ENCODE results near the gene COL16A1. TPM values are rescaled to one million over a fixed set of nuclear protein-coding genes. Genes with fewer than 3 reads are reported as not detected.

COL16A1 gene
- polyA plus RNA-seq, 1 experiment: 35.4 TPM

DNA sequence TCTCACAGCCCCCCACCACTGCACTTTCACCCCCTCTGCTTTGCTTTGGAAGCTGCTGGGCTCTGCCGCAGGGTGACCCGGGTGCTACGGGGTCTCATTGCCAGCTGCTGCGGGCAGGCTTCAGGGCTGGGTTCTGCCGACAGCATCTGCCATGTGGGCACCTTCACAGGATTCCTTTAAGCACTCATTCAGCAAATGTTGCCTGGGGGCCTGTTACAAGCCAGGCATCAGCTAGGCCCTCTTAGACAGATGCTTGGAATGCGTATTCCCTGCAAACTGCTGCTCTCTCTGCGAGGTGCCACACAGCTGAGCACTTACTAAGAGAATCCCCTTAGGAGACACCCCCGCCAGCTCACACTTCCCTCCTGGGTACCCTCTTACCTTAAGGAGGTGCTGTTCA is 29.2 kb downstream of the COL16A1 start:
- no peak for DNase-seq (ENCODE audit: low read depth, low spot score)
- H3K4me3 ChIP-seq (ENCODE audit: low read depth, low read length): no peak overlapping the region
- TF ChIP-seq, protein P1, sequence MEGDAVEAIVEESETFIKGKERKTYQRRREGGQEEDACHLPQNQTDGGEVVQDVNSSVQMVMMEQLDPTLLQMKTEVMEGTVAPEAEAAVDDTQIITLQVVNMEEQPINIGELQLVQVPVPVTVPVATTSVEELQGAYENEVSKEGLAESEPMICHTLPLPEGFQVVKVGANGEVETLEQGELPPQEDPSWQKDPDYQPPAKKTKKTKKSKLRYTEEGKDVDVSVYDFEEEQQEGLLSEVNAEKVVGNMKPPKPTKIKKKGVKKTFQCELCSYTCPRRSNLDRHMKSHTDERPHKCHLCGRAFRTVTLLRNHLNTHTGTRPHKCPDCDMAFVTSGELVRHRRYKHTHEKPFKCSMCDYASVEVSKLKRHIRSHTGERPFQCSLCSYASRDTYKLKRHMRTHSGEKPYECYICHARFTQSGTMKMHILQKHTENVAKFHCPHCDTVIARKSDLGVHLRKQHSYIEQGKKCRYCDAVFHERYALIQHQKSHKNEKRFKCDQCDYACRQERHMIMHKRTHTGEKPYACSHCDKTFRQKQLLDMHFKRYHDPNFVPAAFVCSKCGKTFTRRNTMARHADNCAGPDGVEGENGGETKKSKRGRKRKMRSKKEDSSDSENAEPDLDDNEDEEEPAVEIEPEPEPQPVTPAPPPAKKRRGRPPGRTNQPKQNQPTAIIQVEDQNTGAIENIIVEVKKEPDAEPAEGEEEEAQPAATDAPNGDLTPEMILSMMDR (IDR thresholded peaks at IDR 0.05; ENCODE audit: low read depth, low read length): no peak
- ChIA-PET POLR2A (interaction anchor here (0.6 kb wide), 1 partner anchor 15 kb away, joined by 3 read pairs; no protein-coding TSS in a partner anchor), CTCF (interaction anchor here (0.9 kb wide), 1 partner anchor 13 kb away, joined by 3 read pairs; no protein-coding TSS in a partner anchor)
- H3K9me3 ChIP-seq (ENCODE audit: control insufficient read depth, insufficient read depth, low read length): no peaks in the 10 kb centered on the region; the same call in 1 of the 2 replicates
- H3K27ac ChIP-seq (ENCODE audit: low read depth, low read length): no peak overlapping the region
- H3K27me3 ChIP-seq (ENCODE audit: control insufficient read depth, insufficient read depth, low read length): no peaks in the 10 kb centered on the region

DNA sequence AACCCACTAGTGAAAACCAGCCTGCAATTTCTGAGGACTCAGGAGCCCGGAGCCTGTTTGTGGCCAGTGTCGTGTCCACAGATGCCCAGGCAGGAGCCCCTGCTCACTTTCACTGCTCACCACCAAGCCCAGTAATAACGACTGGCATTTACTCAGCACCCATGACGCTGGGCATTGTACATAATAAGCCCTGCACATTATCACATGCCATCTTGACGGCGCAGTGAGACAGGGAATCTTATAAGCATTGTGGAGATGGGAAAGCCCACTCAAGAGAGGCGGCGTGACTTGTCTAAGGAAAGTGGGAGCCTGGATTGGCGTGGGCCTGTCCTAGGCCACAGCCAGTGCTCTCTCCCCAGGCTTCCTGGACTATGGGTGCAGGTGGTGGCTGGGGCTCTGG is 30.4 kb downstream of the COL16A1 start:
- no peak for DNase-seq (ENCODE audit: low read depth, low spot score)
- Histone ChIP-seq H3K4me3 (ENCODE audit: low read depth, low read length) (no peak overlapping the region), H3K27me3 (ENCODE audit: control insufficient read depth, insufficient read depth, low read length) (no peaks in the 10 kb centered on the region), H3K27ac (ENCODE audit: low read depth, low read length) (no peak overlapping the region), H3K9me3 (ENCODE audit: control insufficient read depth, insufficient read depth, low read length) (no peaks in the 10 kb centered on the region; the same call in 1 of the 2 replicates)
- TF ChIP-seq, protein P1 (IDR thresholded peaks at IDR 0.05; ENCODE audit: low read depth, low read length): no peak
- POLR2A ChIA-PET: no interaction called here
- CTCF ChIA-PET: no interaction called here

DNA sequence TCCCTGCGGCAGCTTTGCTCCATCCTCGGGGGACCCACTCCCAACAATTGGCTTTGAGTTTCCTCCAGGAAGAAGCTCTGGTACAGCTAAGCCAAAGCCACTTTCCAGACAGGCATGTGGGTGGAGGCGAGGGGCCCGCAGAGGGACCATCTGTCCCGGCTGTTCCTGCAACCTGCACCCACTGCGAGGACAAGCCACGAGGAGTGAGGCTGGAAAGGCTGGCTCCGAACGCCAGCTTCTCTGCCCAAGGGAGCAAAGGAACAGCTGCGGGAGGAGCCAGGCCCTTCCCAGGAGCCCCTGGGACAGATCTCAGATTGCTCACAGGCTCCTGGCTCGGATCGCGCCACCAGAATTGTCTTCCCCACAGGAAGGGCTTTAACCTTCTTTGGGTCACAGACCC is 30.8 kb downstream of the COL16A1 start:
- DNase-seq (ENCODE audit: low read depth, low spot score): no peak
- POLR2A ChIA-PET: no interaction called here
- H3K9me3 ChIP-seq (ENCODE audit: control insufficient read depth, insufficient read depth, low read length): no peaks in the 10 kb centered on the region; the same call in 1 of the 2 replicates
- CTCF ChIA-PET: no interaction called here
- H3K27me3 ChIP-seq (ENCODE audit: control insufficient read depth, insufficient read depth, low read length): no peaks in the 10 kb centered on the region
- TF ChIP-seq, protein P1 (IDR thresholded peaks at IDR 0.05; ENCODE audit: low read depth, low read length): no peak
- H3K4me3 ChIP-seq (ENCODE audit: low read depth, low read length): no peak overlapping the region
- no peak overlapping the region for H3K27ac ChIP-seq (ENCODE audit: low read depth, low read length)

- H3K4me3 ChIP-seq (ENCODE audit: low read depth, low read length): no peak overlapping the region
- no peak for DNase-seq (ENCODE audit: low read depth, low spot score)
- H3K27me3 ChIP-seq (ENCODE audit: control insufficient read depth, insufficient read depth, low read length): no peaks in the 10 kb centered on the region
- TF ChIP-seq, protein P1 (IDR thresholded peaks at IDR 0.05; ENCODE audit: low read depth, low read length): no peak
- no peaks in the 10 kb centered on the region; the same call in 1 of the 2 replicates for H3K9me3 ChIP-seq (ENCODE audit: control insufficient read depth, insufficient read depth, low read length)
- H3K27ac ChIP-seq (ENCODE audit: low read depth, low read length): no peak overlapping the region
- ChIA-PET CTCF (interaction anchor here (1.0 to 1.4 kb wide), 2 partner anchors 43 to 118 kb away, joined by 3 to 4 read pairs; no protein-coding TSS in a partner anchor), POLR2A (interaction anchor here (1.1 kb wide), 1 partner anchor 27 kb away, joined by 3 read pairs; the partner anchor contains the start of gene PEF1)
Measured at GRCh38 chr1:31671561-31672201, 32.1 kb downstream of the COL16A1 start.

DNA sequence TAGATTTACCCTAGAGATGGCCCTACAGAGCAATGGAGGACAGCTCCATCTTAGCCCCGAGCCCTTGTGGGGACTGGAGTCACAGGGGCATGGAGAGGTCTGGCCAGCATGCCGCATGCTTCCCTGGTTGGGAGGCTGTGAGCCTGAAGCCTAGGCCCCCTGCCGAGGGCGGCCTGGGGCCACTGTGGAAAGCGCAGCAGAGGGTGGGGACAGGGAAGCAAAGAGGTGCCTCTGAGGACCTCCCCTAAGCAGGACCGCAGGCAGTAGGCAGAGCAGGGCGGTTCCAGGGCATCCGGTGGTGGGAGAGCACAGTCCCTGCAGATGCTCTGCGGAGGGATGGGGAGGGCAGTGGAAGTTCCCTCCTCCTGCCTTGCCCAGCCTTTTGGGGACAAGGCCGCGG is 32.7 kb downstream of the COL16A1 start:
- POLR2A ChIA-PET: interaction anchor here (1.1 to 1.4 kb wide), 2 partner anchors 26 kb away, joined by 3 to 5 read pairs; partner anchors contain the start of gene PEF1
- CTCF ChIA-PET: interaction anchor here (1.0 to 1.4 kb wide), 2 partner anchors 43 to 118 kb away, joined by 3 to 4 read pairs; no protein-coding TSS in a partner anchor
- Histone ChIP-seq H3K27me3 (ENCODE audit: control insufficient read depth, insufficient read depth, low read length) (no peaks in the 10 kb centered on the region), H3K4me3 (ENCODE audit: low read depth, low read length) (no peak overlapping the region), H3K9me3 (ENCODE audit: control insufficient read depth, insufficient read depth, low read length) (no peaks in the 10 kb centered on the region; the same call in 1 of the 2 replicates), H3K27ac (ENCODE audit: low read depth, low read length) (no peak overlapping the region)
- DNase-seq (ENCODE audit: low read depth, low spot score): no peak
- TF ChIP-seq, protein P1 (IDR thresholded peaks at IDR 0.05; ENCODE audit: low read depth, low read length): no peak
